ENCODE measurements around the gene RBM44. TPM values are rescaled to one million over a fixed set of nuclear protein-coding genes. Genes with fewer than 3 reads are reported as not detected.

Gene RBM44
- total RNA-seq, 1 donor from 2014 or later, result 1.0 TPM

GRCh38 chr2:237791977-237792727 is 6.4 kb upstream of the RBM44 start:
- intact Hi-C loops (cut with micrococcal nuclease), result no loop called here
- Mint-ChIP-seq H3K4me3 (ENCODE audit: low read depth) (no peak overlapping the region), H3K9me3 (peaks cover 3% of the 10 kb centered on the region), H3K36me3 (ENCODE audit: low read depth) (peaks cover 24% of the 10 kb centered on the region), H3K27ac (no peak overlapping the region), H3K27me3 (ENCODE audit: low read depth) (no peaks in the 10 kb centered on the region), H3K4me1 (ENCODE audit: low read depth) (peaks cover 4% of the 10 kb centered on the region)
- DNase-seq (ENCODE audit: low spot score), result no peak

GRCh38 chr2:237797253-237797652 is 1.3 kb upstream of the RBM44 start:
- DNase-seq (ENCODE audit: low spot score), result no peak
- intact Hi-C loops (cut with micrococcal nuclease), result no loop called here
- Mint-ChIP-seq H3K27ac (no peak overlapping the region), H3K36me3 (ENCODE audit: low read depth) (no peaks in the 10 kb centered on the region), H3K4me3 (ENCODE audit: low read depth) (no peak overlapping the region), H3K4me1 (ENCODE audit: low read depth) (no peaks in the 10 kb centered on the region), H3K27me3 (ENCODE audit: low read depth) (no peaks in the 10 kb centered on the region), H3K9me3 (no peaks in the 10 kb centered on the region)

- intact Hi-C loops (cut with micrococcal nuclease), result no loop called here
- Mint-ChIP-seq H3K27me3 (ENCODE audit: low read depth) (no peaks in the 10 kb centered on the region), H3K4me3 (ENCODE audit: low read depth) (no peak overlapping the region), H3K36me3 (ENCODE audit: low read depth) (no peaks in the 10 kb centered on the region), H3K27ac (no peak overlapping the region), H3K9me3 (no peaks in the 10 kb centered on the region), H3K4me1 (ENCODE audit: low read depth) (no peaks in the 10 kb centered on the region)
- DNase-seq (ENCODE audit: low spot score), result no peak
Observed at GRCh38 chr2:237799060-237799428, 465 bp downstream of the RBM44 start.

GRCh38 chr2:237801466-237801865 is 2.9 kb downstream of the RBM44 start:
- intact Hi-C loops (cut with micrococcal nuclease), result no loop called here
- H3K4me3 Mint-ChIP-seq (ENCODE audit: low read depth), result no peak overlapping the region
- DNase-seq (ENCODE audit: low spot score), result no peak
- H3K27ac Mint-ChIP-seq, result no peak overlapping the region
- no peaks in the 10 kb centered on the region for H3K4me1 Mint-ChIP-seq (ENCODE audit: low read depth)
- H3K27me3 Mint-ChIP-seq (ENCODE audit: low read depth), result peaks cover 3% of the 10 kb centered on the region
- H3K9me3 Mint-ChIP-seq, result no peaks in the 10 kb centered on the region
- no peaks in the 10 kb centered on the region for H3K36me3 Mint-ChIP-seq (ENCODE audit: low read depth)

GRCh38 chr2:237806334-237806733 is 7.8 kb downstream of the RBM44 start:
- Mint-ChIP-seq H3K9me3 (no peaks in the 10 kb centered on the region), H3K27ac (no peak overlapping the region), H3K27me3 (ENCODE audit: low read depth) (peaks cover 24% of the 10 kb centered on the region), H3K4me1 (ENCODE audit: low read depth) (no peaks in the 10 kb centered on the region), H3K36me3 (ENCODE audit: low read depth) (no peaks in the 10 kb centered on the region), H3K4me3 (ENCODE audit: low read depth) (no peak overlapping the region)
- DNase-seq (ENCODE audit: low spot score), result no peak
- intact Hi-C loops (cut with micrococcal nuclease), result no loop called here

GRCh38 chr2:237815637-237816036 is 17.1 kb downstream of the RBM44 start:
- no peaks in the 10 kb centered on the region for H3K36me3 Mint-ChIP-seq (ENCODE audit: low read depth)
- DNase-seq (ENCODE audit: low spot score), result no peak
- intact Hi-C loops (cut with micrococcal nuclease), result no loop called here
- no peak overlapping the region for H3K27ac Mint-ChIP-seq
- peaks cover 16% of the 10 kb centered on the region for H3K27me3 Mint-ChIP-seq (ENCODE audit: low read depth)
- H3K4me1 Mint-ChIP-seq (ENCODE audit: low read depth), result peaks cover 27% of the 10 kb centered on the region
- H3K9me3 Mint-ChIP-seq, result no peaks in the 10 kb centered on the region
- H3K4me3 Mint-ChIP-seq (ENCODE audit: low read depth), result no peak overlapping the region

GRCh38 chr2:237816531-237816930 is 18.0 kb downstream of the RBM44 start:
- H3K4me3 Mint-ChIP-seq (ENCODE audit: low read depth), result no peak overlapping the region
- H3K9me3 Mint-ChIP-seq, result no peaks in the 10 kb centered on the region
- no peaks in the 10 kb centered on the region for H3K36me3 Mint-ChIP-seq (ENCODE audit: low read depth)
- no peak overlapping the region for H3K27ac Mint-ChIP-seq
- intact Hi-C loops (cut with micrococcal nuclease), result no loop called here
- peaks cover 27% of the 10 kb centered on the region for H3K4me1 Mint-ChIP-seq (ENCODE audit: low read depth)
- H3K27me3 Mint-ChIP-seq (ENCODE audit: low read depth), result peaks cover 12% of the 10 kb centered on the region
- DNase-seq (ENCODE audit: low spot score), result no peak

GRCh38 chr2:237818066-237818473 is 19.5 kb downstream of the RBM44 start:
- no peak for DNase-seq (ENCODE audit: low spot score)
- no peaks in the 10 kb centered on the region for H3K36me3 Mint-ChIP-seq (ENCODE audit: low read depth)
- H3K27ac Mint-ChIP-seq, result no peak overlapping the region
- intact Hi-C loops (cut with micrococcal nuclease), result no loop called here
- no peak overlapping the region for H3K4me3 Mint-ChIP-seq (ENCODE audit: low read depth)
- peaks cover 6% of the 10 kb centered on the region for H3K27me3 Mint-ChIP-seq (ENCODE audit: low read depth)
- no peaks in the 10 kb centered on the region for H3K9me3 Mint-ChIP-seq
- H3K4me1 Mint-ChIP-seq (ENCODE audit: low read depth), result peaks cover 27% of the 10 kb centered on the region

GRCh38 chr2:237819231-237819630 is 20.7 kb downstream of the RBM44 start:
- no peak for DNase-seq (ENCODE audit: low spot score)
- Mint-ChIP-seq H3K27ac (no peak overlapping the region), H3K36me3 (ENCODE audit: low read depth) (no peaks in the 10 kb centered on the region), H3K27me3 (ENCODE audit: low read depth) (peaks cover 3% of the 10 kb centered on the region), H3K9me3 (no peaks in the 10 kb centered on the region), H3K4me3 (ENCODE audit: low read depth) (no peak overlapping the region), H3K4me1 (ENCODE audit: low read depth) (peaks cover 27% of the 10 kb centered on the region)
- intact Hi-C loops (cut with micrococcal nuclease), result no loop called here

- Mint-ChIP-seq H3K36me3 (ENCODE audit: low read depth) (no peaks in the 10 kb centered on the region), H3K27ac (no peak overlapping the region), H3K4me3 (ENCODE audit: low read depth) (no peak overlapping the region), H3K4me1 (ENCODE audit: low read depth) (peaks cover 27% of the 10 kb centered on the region), H3K9me3 (no peaks in the 10 kb centered on the region), H3K27me3 (ENCODE audit: low read depth) (peaks cover 5% of the 10 kb centered on the region)
- intact Hi-C loops (cut with micrococcal nuclease), result no loop called here
- no peak for DNase-seq (ENCODE audit: low spot score)
Observed at GRCh38 chr2:237820421-237820820, 21.8 kb downstream of the RBM44 start.

GRCh38 chr2:237823544-237823943 is 25.0 kb downstream of the RBM44 start:
- no peak overlapping the region for H3K4me3 Mint-ChIP-seq (ENCODE audit: low read depth)
- intact Hi-C loops (cut with micrococcal nuclease), result no loop called here
- DNase-seq (ENCODE audit: low spot score), result no peak
- H3K9me3 Mint-ChIP-seq, result no peaks in the 10 kb centered on the region
- H3K4me1 Mint-ChIP-seq (ENCODE audit: low read depth), result peaks cover 4% of the 10 kb centered on the region
- H3K36me3 Mint-ChIP-seq (ENCODE audit: low read depth), result no peaks in the 10 kb centered on the region
- H3K27ac Mint-ChIP-seq, result no peak overlapping the region
- H3K27me3 Mint-ChIP-seq (ENCODE audit: low read depth), result peaks cover 11% of the 10 kb centered on the region

- Mint-ChIP-seq H3K27me3 (ENCODE audit: low read depth) (peaks cover 11% of the 10 kb centered on the region), H3K4me3 (ENCODE audit: low read depth) (no peak overlapping the region), H3K4me1 (ENCODE audit: low read depth) (peaks cover 3% of the 10 kb centered on the region), H3K36me3 (ENCODE audit: low read depth) (no peaks in the 10 kb centered on the region), H3K9me3 (no peaks in the 10 kb centered on the region), H3K27ac (no peak overlapping the region)
- intact Hi-C loops (cut with micrococcal nuclease), result no loop called here
- no peak for DNase-seq (ENCODE audit: low spot score)
Observed at GRCh38 chr2:237824085-237824484, 25.5 kb downstream of the RBM44 start.

GRCh38 chr2:237827421-237827987 is 28.9 kb downstream of the RBM44 start:
- Mint-ChIP-seq H3K36me3 (ENCODE audit: low read depth) (no peaks in the 10 kb centered on the region), H3K27ac (no peak overlapping the region), H3K27me3 (ENCODE audit: low read depth) (peaks cover 16% of the 10 kb centered on the region), H3K9me3 (no peaks in the 10 kb centered on the region), H3K4me3 (ENCODE audit: low read depth) (no peak overlapping the region), H3K4me1 (ENCODE audit: low read depth) (peaks cover 1% of the 10 kb centered on the region)
- no peak for DNase-seq (ENCODE audit: low spot score)
- intact Hi-C loops (cut with micrococcal nuclease), result no loop called here
